Kasumi-1 (cell line): ENCODE results near the gene DPP6.

Experiments used
- DNase-seq, 2 experiments: peaks; one replicate each; lab custom pipeline; 2025; lab: John Stamatoyannopoulos, UW

The DPP6 gene

GRCh38 chr7:154880513-154880912 lies 828.3 kb downstream of the DPP6 start:
- no peak for DNase-seq

- DNase-seq: no peak
Observed at GRCh38 chr7:154881026-154881425, 828.8 kb downstream of the DPP6 start.

- no peak for DNase-seq
Observed at GRCh38 chr7:154881526-154881925, 829.3 kb downstream of the DPP6 start.

- DNase-seq: no peak
Observed at GRCh38 chr7:154882931-154883474, 830.8 kb downstream of the DPP6 start.

- no peak for DNase-seq
Observed at GRCh38 chr7:154884348-154884920, 832.2 kb downstream of the DPP6 start.

GRCh38 chr7:154886591-154886990 lies 834.4 kb downstream of the DPP6 start:
- no peak for DNase-seq

- no peak for DNase-seq
Observed at GRCh38 chr7:154888690-154889089, 836.5 kb downstream of the DPP6 start.

- no peak for DNase-seq
Observed at GRCh38 chr7:154892459-154892858, 840.3 kb downstream of the DPP6 start.

- no peak for DNase-seq
Observed at GRCh38 chr7:154896076-154896475, 843.9 kb downstream of the DPP6 start.

GRCh38 chr7:154898973-154899855 lies 847.0 kb downstream of the DPP6 start:
- DNase-seq: no peak

GRCh38 chr7:154899862-154900261 lies 847.7 kb downstream of the DPP6 start:
- no peak for DNase-seq

GRCh38 chr7:154902600-154903082 lies 850.4 kb downstream of the DPP6 start:
- no peak for DNase-seq

- no peak for DNase-seq
Observed at GRCh38 chr7:154903083-154903731, 851.0 kb downstream of the DPP6 start.

- DNase-seq: no peak
Observed at GRCh38 chr7:154905146-154905545, 852.9 kb downstream of the DPP6 start.

- DNase-seq: no peak
Observed at GRCh38 chr7:154905615-154906014, 853.4 kb downstream of the DPP6 start.

GRCh38 chr7:154906201-154906600 lies 854.0 kb downstream of the DPP6 start:
- DNase-seq: no peak

- DNase-seq: no peak
Observed at GRCh38 chr7:154906736-154907355, 854.6 kb downstream of the DPP6 start.

GRCh38 chr7:154907651-154908620 lies 855.7 kb downstream of the DPP6 start:
- no peak for DNase-seq

GRCh38 chr7:154909241-154910105 lies 857.3 kb downstream of the DPP6 start:
- no peak for DNase-seq

- DNase-seq: no peak
Observed at GRCh38 chr7:154910125-154910524, 857.9 kb downstream of the DPP6 start.
